GM18517 (cell line): ENCODE data around the gene HDAC4.

Experiments
- ATAC-seq: cut with Tn5 transposase; IDR thresholded peaks from one replicate; pipeline ENCODE4 v1.9.1; 2021; ENCODE audit warnings: mild to moderate bottlenecking, moderate library complexity; ENCODE audit not compliant: unreplicated experiment

The HDAC4 gene

DNA sequence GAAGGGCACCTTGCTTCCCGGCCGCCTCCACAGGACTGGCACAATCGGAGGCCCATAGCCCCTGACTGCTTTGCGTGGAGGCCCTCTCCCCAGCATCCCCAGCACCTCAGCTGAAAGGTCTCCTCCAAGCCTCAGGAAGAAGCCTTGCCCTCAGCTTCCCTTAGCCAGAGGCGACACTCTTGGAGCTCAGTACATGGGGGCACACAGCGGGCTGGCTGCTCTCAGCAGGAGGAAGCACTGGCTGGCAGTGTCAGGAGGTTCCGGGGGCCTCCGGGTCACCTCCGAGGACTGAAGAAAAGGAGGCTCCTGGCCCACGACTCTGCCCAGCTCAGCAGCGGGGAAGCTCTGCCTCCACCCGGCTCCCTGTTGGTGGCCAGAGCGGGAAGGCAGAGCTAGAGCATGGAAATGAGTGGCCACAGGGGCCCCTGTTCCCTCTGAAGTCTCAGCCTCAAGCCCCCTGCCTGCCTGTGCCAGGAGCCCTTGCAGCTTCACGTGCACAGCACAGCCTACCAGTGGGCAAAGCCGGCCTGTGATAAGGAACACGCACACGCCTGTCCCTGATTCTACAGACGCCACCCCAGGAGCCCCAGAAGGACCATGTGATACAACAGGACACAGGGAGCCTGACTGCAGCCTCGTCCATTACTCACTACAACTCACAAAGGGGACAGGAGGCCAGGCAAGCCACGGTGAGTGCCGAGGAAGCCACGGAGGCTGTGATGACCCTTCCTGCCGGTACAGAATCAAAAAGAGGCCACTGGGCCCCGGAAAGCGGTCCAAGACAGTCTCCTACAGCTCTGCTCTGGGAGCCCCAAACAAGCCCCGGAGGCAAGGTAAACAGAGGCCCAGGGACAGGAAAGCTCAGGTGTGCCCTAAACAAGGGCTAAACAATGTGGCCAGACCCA is 15.5 kb downstream of the HDAC4 start:
- ATAC-seq, result no peak

DNA sequence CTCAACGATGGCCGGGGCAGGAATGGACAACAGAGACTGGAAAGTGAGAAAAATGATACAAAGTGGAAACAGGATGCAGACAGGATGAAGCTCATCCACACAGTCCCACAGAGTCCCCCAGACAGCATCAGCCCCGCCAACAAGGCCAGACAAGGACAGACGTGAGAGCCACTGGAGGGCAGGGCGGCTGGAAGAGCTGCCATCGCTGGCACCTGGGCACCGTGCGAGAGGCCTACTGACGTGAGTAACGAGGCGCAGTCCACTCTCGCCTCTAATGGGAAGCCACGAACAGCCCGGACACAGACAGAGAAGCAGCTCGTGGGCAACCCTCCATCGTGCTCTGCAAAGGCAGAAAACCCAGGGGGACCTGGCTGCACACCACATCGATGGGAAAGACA is 17.1 kb downstream of the HDAC4 start:
- no peak for ATAC-seq

- no peak for ATAC-seq
Measured at GRCh38 chr2:239383036-239383758, 17.6 kb downstream of the HDAC4 start.

- no peak for ATAC-seq
Measured at GRCh38 chr2:239382384-239382880, 18.4 kb downstream of the HDAC4 start.

GRCh38 chr2:239381709-239382134 is 19.1 kb downstream of the HDAC4 start:
- peak; percentile 61 for ATAC-seq

GRCh38 chr2:239380831-239381708 is 19.8 kb downstream of the HDAC4 start:
- peak; percentile 43 for ATAC-seq

GRCh38 chr2:239379641-239380170 is 21.1 kb downstream of the HDAC4 start:
- ATAC-seq, result no peak

GRCh38 chr2:239378918-239379640 is 21.7 kb downstream of the HDAC4 start:
- no peak for ATAC-seq

GRCh38 chr2:239378021-239378917 is 22.6 kb downstream of the HDAC4 start:
- no peak for ATAC-seq

DNA sequence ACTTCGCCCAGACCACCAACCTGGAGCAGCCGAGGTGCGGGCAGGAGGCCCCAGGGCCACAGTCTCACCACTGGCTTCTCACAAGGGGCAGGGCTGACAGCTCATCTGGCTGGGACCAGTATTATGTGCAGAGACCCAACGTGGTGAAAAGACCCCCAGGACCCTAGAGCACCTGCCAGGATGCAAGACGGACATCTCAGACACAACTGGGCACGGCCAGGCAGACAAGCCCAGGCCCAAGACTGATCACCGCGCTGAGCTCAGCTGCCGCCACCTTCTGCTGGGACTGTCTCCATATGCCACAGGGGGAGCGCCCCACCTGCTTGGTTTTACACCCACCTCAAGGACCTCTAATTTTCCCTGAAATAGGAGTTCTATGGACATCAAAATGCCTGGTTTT is 23.2 kb downstream of the HDAC4 start:
- no peak for ATAC-seq

GRCh38 chr2:239376942-239377531 is 23.8 kb downstream of the HDAC4 start:
- no peak for ATAC-seq

GRCh38 chr2:239376351-239376750 is 24.5 kb downstream of the HDAC4 start:
- no peak for ATAC-seq

- ATAC-seq, result no peak
Measured at GRCh38 chr2:239375278-239376061, 25.4 kb downstream of the HDAC4 start.

DNA sequence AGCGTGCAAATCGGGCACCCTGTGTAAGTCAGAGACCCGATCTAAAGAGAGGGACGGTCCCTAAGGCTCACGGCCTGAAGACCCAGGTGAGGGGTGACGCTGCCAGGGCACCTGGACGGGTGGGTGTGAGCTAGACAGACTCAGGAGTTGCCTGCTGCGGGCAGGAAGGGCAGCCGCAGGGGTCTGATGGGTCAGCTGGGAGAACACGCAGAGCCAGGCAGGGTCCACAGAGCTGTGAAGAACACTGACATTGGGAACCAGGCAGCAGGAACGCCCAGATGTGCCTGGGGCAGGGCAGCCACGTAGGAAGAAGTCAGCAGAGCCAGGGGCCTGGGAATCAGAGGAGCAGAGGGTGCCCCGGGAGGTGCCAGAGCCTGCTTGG is 25.9 kb downstream of the HDAC4 start:
- no peak for ATAC-seq

GRCh38 chr2:239372835-239373234 is 28.0 kb downstream of the HDAC4 start:
- no peak for ATAC-seq

GRCh38 chr2:239371726-239372686 is 28.8 kb downstream of the HDAC4 start:
- no peak for ATAC-seq
